Measurements from ENCODE around the gene FECH. TPM values are rescaled to one million over a fixed set of nuclear protein-coding genes. Genes with fewer than 3 reads are reported as not detected.

Gene FECH
- polyA plus RNA-seq, 2 of the 4 experiments (the other 2 are of a cell fraction) = 41.3 to 71.2 TPM

DNA sequence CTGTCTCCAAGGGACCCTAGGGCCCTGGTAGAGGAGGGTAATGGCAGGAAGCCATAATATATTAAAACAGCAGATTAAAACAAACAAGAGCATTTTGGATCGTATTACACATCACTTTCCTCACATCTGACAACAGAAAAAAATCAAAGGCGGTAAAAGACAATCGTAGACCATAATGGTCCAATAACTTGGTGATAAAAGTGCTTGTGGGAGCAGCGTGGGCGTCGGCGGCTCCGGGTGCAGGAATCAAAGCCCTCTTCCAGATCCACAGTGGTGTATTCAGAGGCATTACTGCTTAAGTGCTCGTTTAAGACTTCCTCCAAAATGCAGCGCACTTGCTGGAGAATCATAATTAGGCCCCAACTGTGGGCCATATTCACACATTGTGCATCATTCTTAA lies 68.0 kb downstream of the FECH start:
- ATAC-seq (no peak), DNase-seq (ENCODE audit: low read depth in 1 of 2, low spot score in 1 of 2) (no peak), FAIRE-seq (no peak)
- Histone ChIP-seq H3K4me1 (no peaks in the 10 kb centered on the region; the same call in 2 of the 3 replicates), H3K27ac (no peak overlapping the region), H3K4me2 (no peak overlapping the region), H3K9me3 (no peaks in the 10 kb centered on the region), H3K4me3 (no peak overlapping the region)
- ChIA-PET CTCF (interaction anchor here (0.6 kb wide), 1 partner anchor 1350 kb away, joined by 3 read pairs; no protein-coding TSS in a partner anchor), POLR2A (no interaction called here)
- 75% methylated on average over 10 of the region's 10 CpGs for WGBS (ENCODE audit: missing lambda C conversion rate)
- TF ChIP-seq E2F6 (IDR thresholded peaks at IDR 0.05; ENCODE audit: borderline replicate concordance, low read depth) = no peak
- TF ChIP-seq HOXB13 (CRISPR knock-in tag; IDR thresholded peaks at IDR 0.05; ENCODE audit: low read depth) = no peak
- TF ChIP-seq HMGXB4 (CRISPR knock-in tag; IDR thresholded peaks at IDR 0.05; ENCODE audit: borderline replicate concordance) = no peak
- no peak for TF ChIP-seq ZC3H11A (IDR thresholded peaks at IDR 0.05)
- no peak for TF ChIP-seq RARB (CRISPR knock-in tag; IDR thresholded peaks at IDR 0.05)

DNA sequence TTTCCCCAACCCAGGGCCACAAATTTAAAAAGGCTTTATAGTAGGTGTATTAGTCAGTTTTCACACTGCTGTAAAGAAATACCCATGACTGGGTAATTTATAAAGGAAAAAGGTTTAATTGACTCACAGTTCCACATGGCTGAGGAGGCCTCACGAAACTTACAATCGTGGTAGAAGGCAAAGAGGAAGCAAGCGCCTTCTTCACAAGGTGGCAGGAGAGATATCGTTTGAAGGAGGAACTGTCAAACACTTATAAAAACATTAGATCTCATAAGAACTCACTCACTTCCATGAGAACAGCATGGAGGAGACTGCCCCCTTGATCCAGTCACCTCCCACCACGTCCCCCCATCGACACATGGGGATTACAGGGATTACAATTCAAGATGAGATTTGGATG lies 70.4 kb downstream of the FECH start:
- POLR2A ChIA-PET = no interaction called here
- H3K27ac ChIP-seq = no peak overlapping the region
- H3K4me3 ChIP-seq = no peak overlapping the region
- H3K4me1 ChIP-seq = no peaks in the 10 kb centered on the region; the same call in 2 of the 3 replicates
- no peaks in the 10 kb centered on the region for H3K9me3 ChIP-seq
- no peak for TF ChIP-seq KDM5A (IDR thresholded peaks at IDR 0.05)
- TF ChIP-seq CEBPB (IDR thresholded peaks at IDR 0.05) = no peak
- TF ChIP-seq NPAS2 (CRISPR knock-in tag; IDR thresholded peaks at IDR 0.05; ENCODE audit: borderline replicate concordance) = no peak
- TF ChIP-seq JUNB (IDR thresholded peaks at IDR 0.05) = no peak
- TF ChIP-seq POLR2A (IDR thresholded peaks at IDR 0.05; ENCODE audit: low read length) = no peak
- no peak for TF ChIP-seq NR3C1 (IDR thresholded peaks at IDR 0.05)
- TF ChIP-seq BCL3 (IDR thresholded peaks at IDR 0.05) = no peak
- no peak for DNase-seq (ENCODE audit: low read depth in 1 of 2, low spot score in 1 of 2)
- no peak for ATAC-seq
- FAIRE-seq = no peak
- H3K4me2 ChIP-seq = no peak overlapping the region
- CTCF ChIA-PET = no interaction called here
- 45% methylated on average over 6 of the region's 6 CpGs for WGBS (ENCODE audit: missing lambda C conversion rate)

DNA sequence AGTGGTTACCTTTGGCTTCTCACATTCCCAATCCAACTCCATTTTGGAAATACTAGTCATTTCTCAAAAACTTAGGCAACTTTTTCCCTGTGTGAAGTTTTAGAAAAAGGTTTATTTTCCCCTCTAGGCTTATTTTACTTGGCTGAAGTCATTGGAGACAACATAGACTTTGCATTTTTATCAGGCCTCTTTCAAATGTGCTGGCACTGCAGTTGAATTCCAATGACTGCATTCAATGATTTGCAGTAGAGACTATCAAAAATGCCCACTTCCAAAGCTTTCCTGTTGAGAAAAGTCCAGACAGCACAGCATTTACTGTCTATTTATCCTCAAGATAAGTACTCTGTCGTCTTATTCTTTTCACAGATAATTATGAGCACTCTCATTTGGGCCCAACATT lies 81.3 kb downstream of the FECH start:
- ChIA-PET POLR2A (no interaction called here), CTCF (no interaction called here)
- TF ChIP-seq PBX3 (IDR thresholded peaks at IDR 0.05) (no peak), NFE2L2 (conservative IDR thresholded peaks at IDR 0.05; ENCODE audit: low read length) (no peak), MYC (IDR thresholded peaks at IDR 0.05; ENCODE audit: borderline replicate concordance, low read length) (no peak)
- Histone ChIP-seq H3K9me3 (no peaks in the 10 kb centered on the region), H3K4me3 (no peak overlapping the region), H3K4me1 (no peaks in the 10 kb centered on the region), H3K27ac (no peak overlapping the region), H3K4me2 (no peak overlapping the region)
- FAIRE-seq = no peak
- DNase-seq (ENCODE audit: low read depth in 1 of 2, low spot score in 1 of 2) = no peak
- no peak for ATAC-seq
- WGBS (ENCODE audit: missing lambda C conversion rate) = 6% methylated on average over 1 of the region's 1 CpG

DNA sequence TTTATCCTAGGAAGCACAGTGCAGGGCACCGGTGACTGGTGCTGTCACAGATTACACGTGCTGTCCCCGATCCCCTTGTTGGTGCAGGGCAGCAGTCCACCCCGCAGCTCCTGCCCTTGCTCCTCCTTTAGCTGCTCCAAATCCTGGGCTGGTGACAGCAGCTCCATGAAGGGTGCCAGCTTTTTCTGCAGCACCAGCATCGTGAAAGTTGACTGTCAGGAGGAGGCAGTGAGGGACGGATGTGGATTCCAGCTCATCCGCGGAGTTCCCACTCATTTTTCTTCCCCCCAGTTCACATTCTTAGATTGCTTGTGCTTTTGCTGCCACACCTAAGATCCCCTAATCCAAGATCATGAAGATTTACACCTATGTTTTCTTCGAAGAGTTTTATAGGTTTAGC lies 83.9 kb downstream of the FECH start:
- Histone ChIP-seq H3K4me2 (no peak overlapping the region), H3K9me3 (no peaks in the 10 kb centered on the region), H3K4me1 (peaks cover 6% of the 10 kb centered on the region), H3K27ac (no peak overlapping the region), H3K4me3 (no peak overlapping the region)
- CTCF ChIA-PET = no interaction called here
- DNase-seq (ENCODE audit: low read depth in 1 of 2, low spot score in 1 of 2) (no peak), FAIRE-seq (no peak), ATAC-seq (no peak)
- TF ChIP-seq TP53 (CRISPR knock-in tag; IDR thresholded peaks at IDR 0.05) = no peak
- 57% methylated on average over 9 of the region's 9 CpGs for WGBS (ENCODE audit: missing lambda C conversion rate)
- POLR2A ChIA-PET = no interaction called here

Data from A549 (cell line).